Endothelial cell of umbilical vein (primary cell): Measurements from ENCODE around the gene MAP2K5.

Source experiments
- EZH2 ChIP-seq: IDR thresholded peaks from 2 replicates; pipeline ENCODE4 v1.6.1; 2012; ENCODE audit warnings: borderline replicate concordance, low read depth, mild to moderate bottlenecking, moderate library complexity, low read length, inconsistent platforms; ENCODE audit not compliant: severe bottlenecking
- FOS ChIP-seq: IDR thresholded peaks from 2 replicates; pipeline ENCODE4 v1.6.1; 2011; ENCODE audit warnings: mild to moderate bottlenecking, low read length, moderate library complexity, borderline replicate concordance; ENCODE audit not compliant: insufficient read depth
- GATA2 ChIP-seq: IDR thresholded peaks from 2 replicates; pipeline ENCODE4 v1.7.0; 2011; ENCODE audit warnings: low read depth, mild to moderate bottlenecking, moderate library complexity, mixed read lengths, low read length; ENCODE audit not compliant: insufficient read length, insufficient read depth
- JUN ChIP-seq: IDR thresholded peaks from 2 replicates; pipeline ENCODE4 v1.6.1; 2011; ENCODE audit warnings: borderline replicate concordance, low read depth; ENCODE audit not compliant: insufficient read length, insufficient read depth
- MYC ChIP-seq: IDR thresholded peaks from one replicate; pipeline ENCODE4 v1.6.1; 2011; ENCODE audit warnings: mild to moderate bottlenecking, low read depth, low read length
- POLR2A ChIP-seq: IDR thresholded peaks from 2 replicates; pipeline ENCODE4 v1.6.1; 2012; ENCODE audit warnings: low read depth, mild to moderate bottlenecking, control low read depth, low read length
- POLR2AphosphoS5 ChIP-seq: IDR thresholded peaks from 2 replicates; pipeline ENCODE4 v1.6.1; 2012; ENCODE audit warnings: low read depth, mild to moderate bottlenecking, control low read depth, low read length, moderate library complexity; ENCODE audit not compliant: insufficient read depth
- TF ChIP-seq, protein P1 (sequence below), 2 donors: IDR thresholded peaks; 1 replicate in 1 of 2; 2 replicates in 1 of 2; pipeline ENCODE4 v1.5.1; 2011; ENCODE audit warnings: low read length in 2 of 2, mild to moderate bottlenecking in 2 of 2, moderate library complexity in 2 of 2, control low read depth in 1 of 2, inconsistent platforms in 1 of 2, low read depth in 1 of 2; ENCODE audit not compliant: insufficient read depth in 1 of 2; ENCODE audit errors: extremely low read depth in 1 of 2
- TF ChIP-seq, protein P2 (sequence below): IDR thresholded peaks from 2 replicates; pipeline ENCODE4 v1.6.1; 2011; ENCODE audit not compliant: insufficient read depth, insufficient read length

DNA sequence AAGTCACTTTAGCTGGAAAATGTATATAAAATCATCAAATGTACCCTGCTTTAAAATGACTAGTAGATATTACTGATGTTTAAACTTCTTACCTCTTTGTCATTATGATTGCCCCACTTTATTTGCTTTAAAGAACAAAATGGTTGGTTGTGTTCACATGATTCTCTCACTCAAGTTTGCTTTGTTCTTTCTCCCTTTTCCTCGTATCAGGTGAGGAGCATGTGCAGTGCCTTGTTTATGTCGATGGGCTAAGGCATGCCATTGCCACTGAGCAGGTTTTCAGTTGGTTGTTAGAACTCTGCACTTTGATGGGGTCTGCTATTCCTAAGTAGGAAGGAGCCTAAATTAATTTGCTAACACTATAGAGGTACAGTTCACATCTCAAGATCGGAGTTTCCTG lies 5.3 kb downstream of the MAP2K5 start:
- TF ChIP-seq, protein P1, sequence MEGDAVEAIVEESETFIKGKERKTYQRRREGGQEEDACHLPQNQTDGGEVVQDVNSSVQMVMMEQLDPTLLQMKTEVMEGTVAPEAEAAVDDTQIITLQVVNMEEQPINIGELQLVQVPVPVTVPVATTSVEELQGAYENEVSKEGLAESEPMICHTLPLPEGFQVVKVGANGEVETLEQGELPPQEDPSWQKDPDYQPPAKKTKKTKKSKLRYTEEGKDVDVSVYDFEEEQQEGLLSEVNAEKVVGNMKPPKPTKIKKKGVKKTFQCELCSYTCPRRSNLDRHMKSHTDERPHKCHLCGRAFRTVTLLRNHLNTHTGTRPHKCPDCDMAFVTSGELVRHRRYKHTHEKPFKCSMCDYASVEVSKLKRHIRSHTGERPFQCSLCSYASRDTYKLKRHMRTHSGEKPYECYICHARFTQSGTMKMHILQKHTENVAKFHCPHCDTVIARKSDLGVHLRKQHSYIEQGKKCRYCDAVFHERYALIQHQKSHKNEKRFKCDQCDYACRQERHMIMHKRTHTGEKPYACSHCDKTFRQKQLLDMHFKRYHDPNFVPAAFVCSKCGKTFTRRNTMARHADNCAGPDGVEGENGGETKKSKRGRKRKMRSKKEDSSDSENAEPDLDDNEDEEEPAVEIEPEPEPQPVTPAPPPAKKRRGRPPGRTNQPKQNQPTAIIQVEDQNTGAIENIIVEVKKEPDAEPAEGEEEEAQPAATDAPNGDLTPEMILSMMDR (IDR thresholded peaks at IDR 0.05; ENCODE audit: extremely low read depth in 1 of 2, insufficient read depth in 1 of 2, low read depth in 1 of 2, low read length in 2 of 2) = no peak
- no peak for TF ChIP-seq EZH2
- no peak for TF ChIP-seq POLR2A
- no peak for TF ChIP-seq POLR2AphosphoS5
- TF ChIP-seq, protein P2, sequence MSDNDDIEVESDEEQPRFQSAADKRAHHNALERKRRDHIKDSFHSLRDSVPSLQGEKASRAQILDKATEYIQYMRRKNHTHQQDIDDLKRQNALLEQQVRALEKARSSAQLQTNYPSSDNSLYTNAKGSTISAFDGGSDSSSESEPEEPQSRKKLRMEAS = no peak
- no peak for TF ChIP-seq GATA2
- TF ChIP-seq JUN = no peak
- no peak for TF ChIP-seq MYC
- no peak for TF ChIP-seq FOS
